ENCODE results near the gene ALOX15B. TPM values are rescaled to one million over a fixed set of nuclear protein-coding genes. Genes with fewer than 3 reads are reported as not detected.
A peak's percentile ranks its signal among the peaks of the same experiment; 100 is the strongest.

The ALOX15B gene
- total RNA-seq, 1 experiment from 2014 or later: 0.30 TPM

DNA sequence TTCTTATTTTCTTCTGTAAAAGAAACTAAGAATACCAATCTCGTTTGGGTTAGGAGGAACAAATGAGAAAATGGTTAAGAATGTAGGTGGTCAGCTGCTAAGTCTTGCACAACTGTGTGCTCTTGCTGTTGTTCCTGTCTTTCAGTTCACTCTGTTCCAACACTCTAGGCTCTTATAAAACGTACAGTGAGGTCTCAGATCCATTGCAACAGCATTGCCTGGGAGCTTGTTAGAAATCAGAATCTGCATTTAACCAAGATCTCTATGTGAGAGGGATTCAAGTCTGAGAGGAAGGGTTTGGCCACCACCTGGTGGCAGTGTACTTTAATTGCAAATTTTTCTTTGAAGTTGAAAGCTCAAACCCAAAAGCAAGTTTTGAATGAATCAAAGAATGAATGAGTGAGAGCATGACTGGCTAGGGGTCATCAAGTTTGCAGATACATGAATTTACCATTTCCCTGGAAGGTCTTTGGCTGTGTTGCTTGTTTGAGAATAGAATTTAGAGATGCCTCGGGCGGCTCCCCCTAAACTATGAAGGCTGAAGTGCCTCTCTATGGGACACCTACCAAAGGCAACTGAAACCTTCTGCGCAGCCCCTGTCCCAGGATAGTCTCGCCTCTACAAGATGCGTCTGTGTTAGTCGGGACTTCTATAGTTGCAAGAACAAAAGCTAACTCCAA lies 2.5 kb downstream of the ALOX15B start (continued):
- no peak for TF ChIP-seq POLR2AphosphoS5 (IDR thresholded peaks at IDR 0.05; ENCODE audit: low read depth, low read length)
- TF ChIP-seq SIN3A (IDR thresholded peaks at IDR 0.05; ENCODE audit: low read depth): no peak
- no peak for TF ChIP-seq SRF (IDR thresholded peaks at IDR 0.05; ENCODE audit: low read depth)

DNA sequence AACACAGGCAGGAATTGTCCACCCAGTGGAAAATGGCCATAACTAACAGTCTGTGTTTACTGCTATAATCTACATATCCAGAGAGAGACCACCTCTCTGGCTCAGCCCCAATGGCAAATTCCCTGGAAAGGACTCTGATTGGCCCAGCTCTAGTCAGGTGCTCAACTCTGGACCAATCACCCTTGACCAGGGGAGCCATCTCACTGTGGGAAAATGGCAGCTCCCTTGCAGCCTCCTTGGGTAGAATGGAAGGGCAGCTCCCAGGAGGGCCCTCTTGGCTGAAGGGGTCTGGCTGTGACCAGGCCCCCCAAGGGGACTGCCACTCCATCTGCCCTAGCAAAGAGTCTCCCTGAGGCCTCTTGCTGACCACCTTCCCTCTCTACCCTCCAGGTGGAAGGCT lies 3.1 kb downstream of the ALOX15B start:
- ChIA-PET POLR2A (interaction anchor here (1.0 to 1.4 kb wide), 3 partner anchors 26 to 129 kb away, joined by 4 to 6 read pairs (median 5); no protein-coding TSS in a partner anchor), RAD21 (ENCODE audit: low non-redundant PET in 1 of 2, low total read pairs in 2 of 2, uncharacterized antibody in 2 of 2, unreplicated experiment in 2 of 2) (interaction anchor here (0.6 to 2.0 kb wide), 9 partner anchors 20 to 298 kb away, joined by 3 to 13 read pairs (median 3); no protein-coding TSS in a partner anchor), CTCF (interaction anchor here (0.6 to 2.9 kb wide), 32 partner anchors 9 to 713 kb away, joined by 3 to 55 read pairs (median 6); partner anchors contain the start of genes CD68, CNTROB, NAA38 and NEURL4)
- no TSS peak for BruUV-seq (replicated peaks)
- TF ChIP-seq YY1 (IDR thresholded peaks at IDR 0.05; ENCODE audit: extremely low read depth, insufficient replicate concordance, low read depth, low read length): no peak
- no peak for TF ChIP-seq EZH2 (IDR thresholded peaks at IDR 0.05)
- no peak for TF ChIP-seq ELF1 (IDR thresholded peaks at IDR 0.05; ENCODE audit: borderline replicate concordance, low read depth)
- TF ChIP-seq POLR2AphosphoS5 (IDR thresholded peaks at IDR 0.05; ENCODE audit: low read depth, low read length): no peak
- TF ChIP-seq CBX3 (IDR thresholded peaks at IDR 0.05; ENCODE audit: low read depth): no peak
- TF ChIP-seq ZFX (IDR thresholded peaks at IDR 0.05): no peak
- TF ChIP-seq TCF7L2 (IDR thresholded peaks at IDR 0.05; ENCODE audit: borderline replicate concordance, extremely low read depth, insufficient read depth, insufficient read length): no peak
- no peak for TF ChIP-seq POLR2A (IDR thresholded peaks at IDR 0.05; ENCODE audit: borderline replicate concordance, extremely low read depth, insufficient read depth, insufficient read length)
- TF ChIP-seq, protein P1, sequence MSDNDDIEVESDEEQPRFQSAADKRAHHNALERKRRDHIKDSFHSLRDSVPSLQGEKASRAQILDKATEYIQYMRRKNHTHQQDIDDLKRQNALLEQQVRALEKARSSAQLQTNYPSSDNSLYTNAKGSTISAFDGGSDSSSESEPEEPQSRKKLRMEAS (IDR thresholded peaks at IDR 0.05): no peak
- TF ChIP-seq, protein P2, sequence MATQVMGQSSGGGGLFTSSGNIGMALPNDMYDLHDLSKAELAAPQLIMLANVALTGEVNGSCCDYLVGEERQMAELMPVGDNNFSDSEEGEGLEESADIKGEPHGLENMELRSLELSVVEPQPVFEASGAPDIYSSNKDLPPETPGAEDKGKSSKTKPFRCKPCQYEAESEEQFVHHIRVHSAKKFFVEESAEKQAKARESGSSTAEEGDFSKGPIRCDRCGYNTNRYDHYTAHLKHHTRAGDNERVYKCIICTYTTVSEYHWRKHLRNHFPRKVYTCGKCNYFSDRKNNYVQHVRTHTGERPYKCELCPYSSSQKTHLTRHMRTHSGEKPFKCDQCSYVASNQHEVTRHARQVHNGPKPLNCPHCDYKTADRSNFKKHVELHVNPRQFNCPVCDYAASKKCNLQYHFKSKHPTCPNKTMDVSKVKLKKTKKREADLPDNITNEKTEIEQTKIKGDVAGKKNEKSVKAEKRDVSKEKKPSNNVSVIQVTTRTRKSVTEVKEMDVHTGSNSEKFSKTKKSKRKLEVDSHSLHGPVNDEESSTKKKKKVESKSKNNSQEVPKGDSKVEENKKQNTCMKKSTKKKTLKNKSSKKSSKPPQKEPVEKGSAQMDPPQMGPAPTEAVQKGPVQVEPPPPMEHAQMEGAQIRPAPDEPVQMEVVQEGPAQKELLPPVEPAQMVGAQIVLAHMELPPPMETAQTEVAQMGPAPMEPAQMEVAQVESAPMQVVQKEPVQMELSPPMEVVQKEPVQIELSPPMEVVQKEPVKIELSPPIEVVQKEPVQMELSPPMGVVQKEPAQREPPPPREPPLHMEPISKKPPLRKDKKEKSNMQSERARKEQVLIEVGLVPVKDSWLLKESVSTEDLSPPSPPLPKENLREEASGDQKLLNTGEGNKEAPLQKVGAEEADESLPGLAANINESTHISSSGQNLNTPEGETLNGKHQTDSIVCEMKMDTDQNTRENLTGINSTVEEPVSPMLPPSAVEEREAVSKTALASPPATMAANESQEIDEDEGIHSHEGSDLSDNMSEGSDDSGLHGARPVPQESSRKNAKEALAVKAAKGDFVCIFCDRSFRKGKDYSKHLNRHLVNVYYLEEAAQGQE (IDR thresholded peaks at IDR 0.05; ENCODE audit: low read depth): no peak
- no peak for TF ChIP-seq CEBPB (IDR thresholded peaks at IDR 0.05; ENCODE audit: low read depth)
- TF ChIP-seq RAD21 (IDR thresholded peaks at IDR 0.05; ENCODE audit: low read depth): no peak
- no peak for TF ChIP-seq ZNF274 (IDR thresholded peaks at IDR 0.05; ENCODE audit: low read depth, low read length)
- no peak for TF ChIP-seq SIN3A (IDR thresholded peaks at IDR 0.05; ENCODE audit: low read depth)
- Histone ChIP-seq H4K20me1 (ENCODE audit: insufficient read depth) (no peaks in the 10 kb centered on the region), H3K9me3 (ENCODE audit: control insufficient read depth in 1 of 2, insufficient read depth in 1 of 2, low read depth in 1 of 2, low read length in 2 of 2) (no peaks in the 10 kb centered on the region), H2AFZ (ENCODE audit: low read depth, low read length, poor library complexity, severe bottlenecking) (peak overlapping the region; percentile 6), H3K4me2 (ENCODE audit: low read length) (no peak overlapping the region), H3K36me3 (ENCODE audit: control insufficient read depth in 1 of 2, insufficient read depth in 2 of 2, low read length in 2 of 2) (no peaks in the 10 kb centered on the region), H3K9ac (ENCODE audit: low read length) (no peak overlapping the region), H3K4me1 (ENCODE audit: control insufficient read depth in 1 of 2, insufficient read depth in 2 of 2, low read length in 2 of 2) (peaks cover 0 to 6% of the 10 kb centered on the region in 2 experiments; a peak in 1 of 4 replicates), H3K27ac (ENCODE audit: low read depth, low read length) (no peak overlapping the region), H3K79me2 (ENCODE audit: insufficient read depth, low read length) (no peaks in the 10 kb centered on the region), H3K9me2 (ENCODE audit: insufficient read depth) (no peaks in the 10 kb centered on the region), H3K27me3 (ENCODE audit: insufficient read depth, low read length) (no peaks in the 10 kb centered on the region), H3K4me3 (replicated peaks in 1 of 2; ENCODE audit: low read depth in 1 of 2, low read length in 2 of 2) (no peak overlapping the region)
- intact Hi-C loops (cut with micrococcal nuclease): loop anchor here (1.0 to 5.0 kb wide), 5 partner anchors 26 to 298 kb away; no protein-coding TSS in a partner anchor
- ATAC-seq (peak; percentile 69), DNase-seq (ENCODE audit: low read depth, low spot score) (no peak)

All from HCT116 (cell line).